AG09309 (cell line): ENCODE data around the gene FUZ.

Experiments
- DNase-seq: peaks from one replicate; pipeline ENCODE4 v3.0.0-alpha.2; 2010; ENCODE audit warnings: low read depth
- H3K4me3 ChIP-seq: 2 replicates; pipeline ENCODE4 v1.5.1; 2011; ENCODE audit warnings: mild to moderate bottlenecking, low read depth, low read length, moderate library complexity; ENCODE audit not compliant: control insufficient read depth
- CTCF ChIP-seq: IDR thresholded peaks from 2 replicates; pipeline ENCODE4 v1.5.1; 2011; ENCODE audit warnings: mild to moderate bottlenecking, low read depth, low read length, inconsistent platforms; ENCODE audit not compliant: insufficient read depth, control insufficient read depth; ENCODE audit errors: missing control alignments

Gene FUZ

GRCh38 chr19:49839713-49840112 lies 26.6 kb upstream of the FUZ start:
- no peak for DNase-seq
- no peak overlapping the region for H3K4me3 ChIP-seq
- no peak for TF ChIP-seq CTCF

- no peak for DNase-seq
- H3K4me3 ChIP-seq = no peak overlapping the region
- TF ChIP-seq CTCF = no peak
These were observed 25.9 kb upstream of the FUZ start for GRCh38 chr19:49838885-49839588.

GRCh38 chr19:49837425-49837824 lies 24.3 kb upstream of the FUZ start:
- no peak for TF ChIP-seq CTCF
- no peak overlapping the region for H3K4me3 ChIP-seq

GRCh38 chr19:49837009-49837310 lies 23.9 kb upstream of the FUZ start:
- H3K4me3 ChIP-seq = no peak overlapping the region
- DNase-seq = no peak
- TF ChIP-seq CTCF = no peak

More at GRCh38 chr19:49837425-49837824, 24.3 kb upstream of the FUZ start:
- DNase-seq = no peak

GRCh38 chr19:49836176-49837008 lies 23.3 kb upstream of the FUZ start:
- H3K4me3 ChIP-seq = no peak overlapping the region
- no peak for TF ChIP-seq CTCF
- no peak for DNase-seq

- no peak overlapping the region for H3K4me3 ChIP-seq
- no peak for DNase-seq
- no peak for TF ChIP-seq CTCF
These were observed 22.5 kb upstream of the FUZ start for GRCh38 chr19:49835562-49835961.
